Inferior parietal cortex (tissue), 1 donor: ENCODE data around the gene NOL4L.
A peak's percentile ranks its signal among the peaks of the same experiment; 100 is the strongest.

Source experiments
- DNase-seq: peaks from one replicate; pipeline ENCODE4 v3.0.0-alpha.2; 2016; ENCODE audit errors: extremely low spot score

NOL4L gene

DNA sequence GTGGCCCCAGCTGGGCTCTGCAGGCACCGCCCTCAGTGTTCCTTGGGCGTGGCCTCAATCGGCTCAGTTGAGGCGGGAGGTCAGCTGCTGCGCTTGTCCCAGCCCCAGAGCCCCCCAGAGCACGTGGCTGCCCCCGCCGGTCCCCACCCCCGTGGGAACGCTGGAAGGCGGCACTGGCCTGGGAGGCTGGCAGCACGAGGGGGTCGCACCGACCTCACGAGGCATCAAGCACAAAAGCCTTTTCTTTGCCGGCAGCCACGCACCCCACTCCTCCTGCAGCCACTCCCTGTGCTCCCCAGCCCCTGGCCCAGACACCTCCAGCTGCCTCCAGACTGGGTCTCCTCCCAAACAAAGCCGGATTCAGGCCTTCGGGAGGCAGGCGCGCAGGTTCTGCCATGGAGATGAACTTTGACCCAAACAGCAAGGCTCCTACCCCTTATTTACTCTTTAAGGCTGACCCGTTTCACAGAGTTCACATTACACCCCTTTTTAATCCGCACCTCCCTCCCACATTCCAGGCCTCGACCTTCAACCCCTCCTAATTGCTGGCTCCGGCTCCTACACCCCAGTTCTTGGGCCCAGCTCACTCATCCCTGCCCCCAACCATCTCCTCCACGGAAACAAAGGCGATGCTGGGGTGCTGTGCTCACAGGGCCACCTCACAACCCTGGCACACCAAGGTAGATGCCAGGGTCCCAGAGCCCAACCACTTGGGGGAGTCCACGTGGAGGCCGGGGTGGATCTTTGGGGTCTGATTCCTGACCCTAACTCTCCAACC lies 111.7 kb downstream of the NOL4L start:
- DNase-seq: no peak

DNA sequence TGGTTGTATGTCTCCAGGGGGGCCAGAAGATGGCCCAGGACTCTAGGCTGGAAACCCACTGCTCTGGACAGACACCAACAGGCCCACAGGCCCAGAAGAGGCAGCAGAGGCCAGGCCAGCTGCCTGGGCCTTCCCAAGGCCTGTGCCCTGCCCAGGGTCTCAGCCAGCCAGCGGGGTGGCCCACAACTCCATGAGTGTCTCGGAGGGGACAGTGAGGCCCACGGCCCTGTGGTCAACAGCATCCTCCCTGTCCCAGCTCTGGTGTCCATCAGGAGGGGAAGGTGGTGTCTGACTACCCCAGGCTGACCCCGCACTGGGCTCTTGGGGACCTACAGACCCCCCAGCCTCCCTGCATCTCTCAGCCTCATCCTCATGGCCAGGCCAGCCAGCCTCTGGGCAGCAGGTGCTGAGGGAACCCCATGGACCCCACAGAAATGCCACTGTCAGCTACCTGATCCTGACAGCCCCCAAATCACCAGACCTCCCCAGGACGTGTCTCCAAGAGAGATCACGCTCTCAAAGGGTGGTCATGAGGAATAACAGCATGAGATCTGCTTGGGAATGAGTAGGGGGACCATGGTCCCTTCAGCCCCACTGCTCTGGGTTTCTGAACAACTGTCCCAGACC lies 112.4 kb downstream of the NOL4L start:
- no peak for DNase-seq

- no peak for DNase-seq
These were observed 114.2 kb downstream of the NOL4L start for GRCh38 chr20:32470940-32471339.

DNA sequence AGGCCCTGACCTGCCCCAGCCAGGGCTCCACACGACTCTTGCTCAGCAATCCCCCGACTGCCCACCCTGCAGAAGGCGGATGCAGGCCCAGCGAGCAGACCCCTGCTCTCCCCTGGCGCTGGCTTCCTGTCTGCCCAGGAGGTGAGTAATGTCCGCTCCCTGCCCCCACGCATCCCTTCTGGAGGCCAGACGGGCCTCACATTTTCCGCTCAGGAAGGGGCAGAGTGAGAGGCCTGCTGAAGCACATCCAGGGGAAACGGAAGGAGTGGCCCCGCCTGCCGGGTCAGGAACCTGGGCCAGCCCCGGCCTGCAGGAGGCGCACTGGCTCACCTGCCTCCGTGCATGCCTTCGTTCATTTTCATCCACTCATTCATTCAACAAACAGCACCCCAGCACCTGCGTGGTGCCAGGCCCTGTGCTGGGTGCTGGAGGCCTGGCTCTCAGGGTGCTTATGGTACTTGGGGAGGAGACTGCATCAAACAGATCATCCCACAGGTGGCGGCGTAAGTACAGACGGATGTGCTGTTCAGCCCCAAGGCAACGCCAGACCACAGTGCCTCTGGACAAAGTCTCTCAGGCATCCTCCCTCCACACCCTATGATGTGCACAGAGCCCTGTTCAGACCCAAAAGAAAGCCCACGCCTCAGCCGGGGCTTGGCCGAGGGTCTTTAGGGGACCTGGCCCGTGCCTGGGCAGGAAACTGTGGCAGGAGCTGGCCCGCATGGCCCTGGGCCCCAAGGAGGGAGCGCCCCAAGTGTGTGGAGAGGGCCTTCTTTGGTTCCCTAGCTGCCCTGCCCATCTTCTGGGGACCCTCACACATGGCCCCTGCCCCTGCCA lies 114.9 kb downstream of the NOL4L start:
- DNase-seq: no peak

GRCh38 chr20:32468860-32469259 lies 116.3 kb downstream of the NOL4L start:
- DNase-seq: no peak

DNA sequence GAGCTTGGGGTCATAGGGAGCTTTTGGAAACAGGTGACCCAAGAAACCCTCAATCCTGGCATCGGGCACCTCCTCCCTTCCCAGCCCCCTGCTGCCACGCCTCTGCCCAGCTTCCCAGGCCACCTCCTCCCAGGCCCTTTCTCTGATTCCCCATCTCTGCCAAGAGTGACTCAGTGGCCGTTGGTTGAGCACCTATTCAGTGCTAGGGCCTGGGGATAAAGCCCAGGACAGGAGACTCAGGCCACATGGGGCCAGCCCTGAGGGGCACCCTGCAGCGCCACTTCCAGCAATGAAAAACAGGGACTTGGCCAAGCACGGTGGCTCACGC lies 116.9 kb downstream of the NOL4L start:
- DNase-seq: no peak

DNA sequence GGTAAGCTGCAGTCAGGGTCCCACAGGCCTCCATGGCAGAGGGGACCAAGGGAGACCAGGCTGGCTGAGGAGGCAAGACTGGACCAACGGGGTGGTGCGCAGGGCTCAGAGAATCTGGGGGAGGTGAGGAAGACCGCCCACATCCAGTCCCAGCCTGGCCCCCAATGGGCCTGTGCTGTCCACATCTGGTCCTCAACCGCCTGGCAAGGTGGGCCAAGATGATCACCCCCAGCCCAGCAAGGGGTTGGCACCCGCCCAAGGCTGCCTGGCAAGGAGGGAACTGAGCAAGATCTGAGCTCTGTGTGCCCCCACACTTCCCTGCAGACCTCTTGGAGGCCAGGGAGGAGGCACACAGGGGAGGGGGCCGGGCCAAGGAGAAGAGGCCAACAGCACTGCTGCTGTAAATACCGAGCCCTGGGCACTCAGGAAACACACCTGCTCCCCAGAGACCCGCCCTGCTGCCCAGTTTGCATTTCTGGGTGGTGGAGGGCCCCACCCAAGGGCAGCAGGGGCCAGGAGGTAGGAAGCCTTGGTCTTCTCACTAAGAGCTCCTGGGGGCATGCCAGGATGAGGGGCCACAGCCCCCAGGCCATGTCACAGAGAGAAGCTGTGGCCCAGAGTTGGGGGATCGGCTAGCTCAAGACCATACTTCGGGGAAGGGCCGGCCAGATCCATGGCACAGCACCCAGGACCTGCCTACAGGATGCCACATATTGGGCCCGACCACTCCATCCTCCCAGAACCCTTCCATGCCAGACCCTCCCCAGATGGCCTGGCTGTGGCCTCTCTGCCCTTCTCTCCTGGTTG lies 117.4 kb downstream of the NOL4L start:
- DNase-seq: no peak

DNA sequence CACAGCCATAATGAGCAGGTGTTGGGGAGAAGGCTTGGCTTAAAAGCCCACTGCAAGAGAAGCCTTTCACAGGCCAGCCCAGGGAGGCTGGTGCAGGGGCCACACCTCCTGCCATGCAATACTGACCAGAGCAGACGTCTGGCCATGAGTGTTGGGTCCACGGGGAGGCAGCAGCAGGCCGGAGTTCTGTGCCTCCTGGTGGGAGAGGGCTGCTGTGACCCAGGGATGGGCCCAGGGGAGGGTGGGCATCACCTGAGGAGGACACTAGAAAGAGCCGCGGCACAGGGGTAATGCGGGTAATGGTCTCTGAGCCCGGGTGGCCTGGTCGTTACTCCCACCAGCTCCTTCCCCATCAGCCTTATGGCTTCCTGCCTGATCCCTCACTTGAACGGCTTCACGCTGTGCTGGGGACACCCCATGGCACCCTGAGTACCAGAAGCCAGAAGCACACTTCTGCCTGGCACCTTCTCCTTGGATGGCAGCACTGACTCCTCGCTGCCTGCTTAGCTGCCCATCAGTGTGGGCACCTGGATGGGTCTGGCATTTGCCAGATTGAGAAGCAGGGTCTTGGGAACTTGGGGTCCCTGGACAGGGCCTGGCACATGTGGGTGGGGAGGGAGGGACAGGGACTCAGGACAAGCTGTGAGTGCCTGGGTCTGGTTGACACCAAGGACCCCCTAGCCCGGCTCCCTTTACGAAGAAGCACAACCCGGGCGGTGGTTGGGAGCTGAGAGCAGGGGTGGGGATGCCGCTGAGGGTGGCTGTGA lies 118.2 kb downstream of the NOL4L start:
- DNase-seq: no peak

DNA sequence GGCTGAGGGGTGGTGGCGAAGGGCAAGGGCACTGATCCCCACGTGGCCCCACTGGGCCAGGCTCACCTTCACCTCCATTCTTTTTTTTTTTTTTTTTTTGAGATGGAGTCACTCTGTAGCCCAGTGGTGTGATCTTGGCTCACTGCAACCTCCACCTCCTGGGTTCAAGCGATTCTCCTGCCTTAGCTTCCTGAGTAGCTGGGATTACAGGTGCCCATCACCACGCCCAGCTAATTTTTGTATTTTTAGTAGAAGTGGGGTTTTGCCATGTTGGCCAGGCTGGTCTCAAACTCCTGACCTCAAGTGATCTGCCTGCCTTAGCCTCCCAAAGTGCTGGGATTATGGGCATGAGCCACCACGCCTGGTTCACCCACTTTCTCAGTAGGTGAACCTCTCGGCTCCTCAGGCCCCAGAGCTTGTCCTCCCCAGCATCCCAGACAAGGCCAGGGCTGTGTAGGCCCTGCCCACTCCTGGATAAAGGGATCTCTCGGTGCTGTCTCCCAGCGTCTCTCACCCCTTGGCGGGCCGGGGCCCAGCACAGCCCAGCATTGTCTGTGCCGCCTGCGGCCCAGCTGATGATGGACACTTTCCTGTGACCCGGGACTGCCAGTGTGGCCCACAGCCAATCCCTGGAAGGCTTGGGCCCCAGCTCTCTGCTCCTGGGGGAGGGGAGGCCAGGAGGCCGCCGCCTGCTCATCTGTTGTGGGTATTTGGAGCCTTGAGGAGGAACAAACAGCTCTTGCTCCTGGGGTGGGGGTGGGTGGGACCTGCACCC lies 119.0 kb downstream of the NOL4L start:
- DNase-seq: peak; percentile 79

GRCh38 chr20:32465092-32465900 lies 119.8 kb downstream of the NOL4L start:
- DNase-seq: no peak

- DNase-seq: no peak
These were observed 120.6 kb downstream of the NOL4L start for GRCh38 chr20:32464401-32465091.

- peak; percentile 86 for DNase-seq
These were observed 121.3 kb downstream of the NOL4L start for GRCh38 chr20:32463642-32464400.

- DNase-seq: no peak
These were observed 122.1 kb downstream of the NOL4L start for GRCh38 chr20:32462900-32463641.

DNA sequence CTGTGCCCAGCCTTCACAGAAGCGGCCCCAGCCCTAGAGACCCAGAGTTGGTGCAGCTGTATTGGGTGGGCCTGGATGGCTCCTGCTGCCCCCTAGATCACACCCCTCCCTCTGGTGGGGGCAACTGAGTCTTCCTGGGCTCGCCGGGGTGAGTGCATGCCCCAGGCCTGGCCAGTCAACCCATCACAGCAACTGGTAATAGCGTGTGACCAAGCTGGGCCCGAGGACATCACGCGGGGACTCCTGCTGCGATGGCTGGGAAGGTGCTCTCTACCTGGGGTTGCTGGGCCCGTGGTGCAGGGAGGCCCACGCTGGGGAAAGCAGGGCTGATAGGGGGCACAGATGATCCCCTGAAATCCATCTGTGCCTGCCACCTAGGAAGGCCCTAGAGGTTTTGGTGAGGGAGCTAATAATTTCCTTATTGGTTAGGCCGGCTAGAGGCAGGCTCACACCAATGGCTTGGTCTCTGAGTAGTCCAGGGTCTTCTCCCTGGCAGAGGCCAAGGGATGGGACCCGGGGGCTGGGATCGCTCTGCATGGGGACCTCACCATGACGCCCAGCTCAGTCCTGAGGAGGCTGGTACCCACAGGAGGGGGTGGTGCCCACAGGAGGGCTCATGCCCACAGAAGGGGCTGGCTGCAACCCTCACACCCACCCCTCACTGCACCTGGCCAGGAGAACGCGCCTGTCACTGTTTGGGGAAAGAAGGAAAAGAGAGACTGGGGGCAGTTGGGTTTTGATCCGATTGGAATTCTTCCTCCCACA lies 123.1 kb downstream of the NOL4L start:
- DNase-seq: no peak

DNA sequence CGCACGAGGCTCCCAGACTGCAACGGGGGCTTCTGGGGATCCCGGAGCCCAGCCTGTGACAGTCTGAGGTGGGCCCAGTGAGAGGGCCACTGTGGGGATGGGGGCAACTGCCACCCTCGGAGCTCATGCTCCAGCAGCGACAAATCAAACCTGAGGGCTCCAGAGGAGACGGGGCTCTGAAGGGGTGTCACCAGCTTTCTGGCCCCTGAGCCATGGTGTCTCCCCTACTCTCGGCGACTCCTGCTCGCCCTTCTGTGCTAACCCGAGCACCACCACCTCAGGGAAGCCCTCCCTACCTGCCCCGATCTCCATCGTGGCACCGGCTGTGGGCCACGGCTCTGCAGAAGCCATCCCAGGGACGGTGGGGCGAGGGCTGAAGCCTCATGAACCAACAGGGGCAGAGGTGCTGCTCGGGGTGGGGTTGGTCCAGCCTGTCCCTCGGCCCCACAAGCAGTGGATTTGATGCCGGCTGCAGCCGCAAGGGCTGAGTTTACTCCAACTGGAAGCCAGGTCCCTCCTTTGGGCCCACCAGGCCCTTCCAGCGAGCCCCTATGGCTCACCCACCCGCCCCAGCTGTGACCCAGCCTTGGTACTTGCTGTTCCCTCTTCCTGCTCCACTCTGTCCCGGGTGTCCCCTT lies 124.3 kb downstream of the NOL4L start:
- DNase-seq: no peak

GRCh38 chr20:32460231-32460630 lies 124.9 kb downstream of the NOL4L start:
- no peak for DNase-seq
